ENCODE measurements around the gene TOP2A.

The TOP2A gene

DNA sequence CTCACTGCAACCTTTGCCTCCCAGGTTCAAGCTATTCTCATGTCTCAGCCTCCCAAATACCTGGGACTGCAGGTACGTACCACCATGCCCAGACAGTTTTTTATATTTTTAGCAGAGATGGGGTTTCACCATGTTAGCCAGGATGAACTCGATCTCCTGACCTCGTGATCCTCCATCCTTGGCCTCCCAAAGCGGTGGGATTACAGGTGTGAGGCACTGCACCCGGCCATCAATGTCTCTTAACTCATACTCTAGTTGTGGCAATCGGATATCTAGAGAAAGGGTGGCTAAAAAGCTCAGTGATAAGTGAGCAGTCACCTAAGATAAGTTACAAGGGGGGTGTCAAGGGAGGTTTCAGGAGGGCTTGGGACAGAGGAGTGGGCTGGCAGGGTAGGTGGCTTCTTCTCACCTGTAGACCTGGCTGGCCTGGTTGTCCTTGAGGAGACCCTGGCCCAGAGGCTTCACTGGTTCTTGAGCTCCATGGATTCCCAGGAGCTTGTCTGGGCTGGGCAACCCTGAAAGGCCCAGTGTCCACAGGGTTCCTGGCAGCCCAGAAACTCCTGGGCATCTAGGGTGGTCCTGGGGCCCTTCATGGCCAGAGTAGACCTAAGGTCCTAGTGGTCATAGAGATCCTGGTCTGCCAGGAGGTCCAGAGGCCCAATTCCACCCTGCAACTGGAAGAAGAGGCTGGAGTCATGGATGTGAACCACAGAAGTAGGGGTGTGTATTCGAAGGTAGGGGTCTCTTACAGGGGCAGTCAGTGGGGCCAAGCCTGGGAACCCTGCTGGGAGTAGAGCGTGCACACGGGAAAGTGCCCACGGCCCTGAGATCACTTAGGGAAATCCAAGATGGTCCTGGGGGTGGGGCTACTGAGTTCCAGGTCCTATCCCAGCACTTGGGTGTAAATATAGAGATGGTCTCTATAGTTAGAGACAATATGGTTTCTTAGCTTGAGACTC, 12.9 kb upstream of the TOP2A start:
- H3K4me3 ChIP-seq (ENCODE audit: low read depth, low read length), result no peak overlapping the region
- TF ChIP-seq, protein P1, sequence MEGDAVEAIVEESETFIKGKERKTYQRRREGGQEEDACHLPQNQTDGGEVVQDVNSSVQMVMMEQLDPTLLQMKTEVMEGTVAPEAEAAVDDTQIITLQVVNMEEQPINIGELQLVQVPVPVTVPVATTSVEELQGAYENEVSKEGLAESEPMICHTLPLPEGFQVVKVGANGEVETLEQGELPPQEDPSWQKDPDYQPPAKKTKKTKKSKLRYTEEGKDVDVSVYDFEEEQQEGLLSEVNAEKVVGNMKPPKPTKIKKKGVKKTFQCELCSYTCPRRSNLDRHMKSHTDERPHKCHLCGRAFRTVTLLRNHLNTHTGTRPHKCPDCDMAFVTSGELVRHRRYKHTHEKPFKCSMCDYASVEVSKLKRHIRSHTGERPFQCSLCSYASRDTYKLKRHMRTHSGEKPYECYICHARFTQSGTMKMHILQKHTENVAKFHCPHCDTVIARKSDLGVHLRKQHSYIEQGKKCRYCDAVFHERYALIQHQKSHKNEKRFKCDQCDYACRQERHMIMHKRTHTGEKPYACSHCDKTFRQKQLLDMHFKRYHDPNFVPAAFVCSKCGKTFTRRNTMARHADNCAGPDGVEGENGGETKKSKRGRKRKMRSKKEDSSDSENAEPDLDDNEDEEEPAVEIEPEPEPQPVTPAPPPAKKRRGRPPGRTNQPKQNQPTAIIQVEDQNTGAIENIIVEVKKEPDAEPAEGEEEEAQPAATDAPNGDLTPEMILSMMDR (IDR thresholded peaks at IDR 0.05; ENCODE audit: low read depth, low read length, missing control alignments), result no peak
- DNase-seq, result no peak
- no peaks in the 10 kb centered on the region for H3K27me3 ChIP-seq (replicated peaks)
- no peak overlapping the region for H3K27ac ChIP-seq
- H3K36me3 ChIP-seq (replicated peaks), result no peaks in the 10 kb centered on the region
- in situ Hi-C loops (cut with HindIII; ENCODE audit: low pct_ligation_motif_present, low sequenced_read_pairs), result no loop called here

DNA sequence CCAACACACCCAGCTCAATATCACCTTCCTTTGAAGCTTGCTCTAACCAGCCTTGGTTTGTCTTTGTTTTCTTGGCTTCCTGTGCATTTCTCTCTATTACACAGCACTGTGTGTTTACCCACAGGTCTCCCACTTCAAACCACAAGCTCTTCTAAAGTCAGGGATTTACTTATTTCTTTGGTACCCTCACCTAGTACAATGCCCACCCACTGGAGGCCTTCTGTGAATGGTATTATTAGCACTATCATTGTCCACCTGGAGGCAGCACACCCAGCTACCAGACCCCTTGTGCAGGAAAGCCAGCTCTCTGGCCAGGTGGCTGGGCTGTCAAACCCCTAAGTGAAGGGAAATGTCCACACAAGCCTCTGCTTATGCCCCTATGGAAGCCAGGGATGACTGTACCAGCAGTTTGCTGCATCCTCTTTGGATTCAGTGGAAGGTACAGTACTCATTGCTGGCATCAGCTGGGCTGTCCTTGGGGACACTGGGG, 9.4 kb upstream of the TOP2A start:
- in situ Hi-C loops (cut with HindIII; ENCODE audit: low pct_ligation_motif_present, low sequenced_read_pairs), result no loop called here
- no peaks in the 10 kb centered on the region for H3K27me3 ChIP-seq (replicated peaks)
- H3K27ac ChIP-seq, result no peak overlapping the region
- no peaks in the 10 kb centered on the region for H3K36me3 ChIP-seq (replicated peaks)
- DNase-seq, result no peak
- H3K4me3 ChIP-seq (ENCODE audit: low read depth, low read length), result no peak overlapping the region
- TF ChIP-seq, protein P1 (IDR thresholded peaks at IDR 0.05; ENCODE audit: low read depth, low read length, missing control alignments), result no peak

DNA sequence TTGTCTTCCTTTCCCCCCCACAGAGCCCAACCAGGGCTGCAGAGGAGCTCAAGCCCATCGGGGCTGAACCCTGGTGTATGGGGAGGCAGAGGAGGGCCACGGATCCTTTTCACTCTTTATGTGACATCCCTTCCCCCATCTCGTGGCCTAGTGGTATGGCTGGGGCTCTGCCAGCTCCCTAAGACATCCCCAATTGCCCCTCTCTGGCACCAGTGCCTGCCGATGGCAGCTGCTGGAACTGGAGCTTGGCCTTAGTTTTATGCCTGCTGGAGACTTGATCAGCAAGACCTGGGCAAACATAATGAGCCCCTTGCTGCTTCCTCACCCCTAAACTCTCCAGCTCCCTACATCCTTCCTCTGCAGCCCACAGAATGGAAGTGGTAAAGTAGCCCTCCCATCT, 8.0 kb upstream of the TOP2A start:
- Histone ChIP-seq H3K36me3 (replicated peaks) (no peaks in the 10 kb centered on the region), H3K27me3 (replicated peaks) (no peaks in the 10 kb centered on the region), H3K4me3 (ENCODE audit: low read depth, low read length) (no peak overlapping the region), H3K27ac (no peak overlapping the region)
- TF ChIP-seq, protein P1 (IDR thresholded peaks at IDR 0.05; ENCODE audit: low read depth, low read length, missing control alignments), result no peak
- in situ Hi-C loops (cut with HindIII; ENCODE audit: low pct_ligation_motif_present, low sequenced_read_pairs), result no loop called here
- DNase-seq, result no peak

DNA sequence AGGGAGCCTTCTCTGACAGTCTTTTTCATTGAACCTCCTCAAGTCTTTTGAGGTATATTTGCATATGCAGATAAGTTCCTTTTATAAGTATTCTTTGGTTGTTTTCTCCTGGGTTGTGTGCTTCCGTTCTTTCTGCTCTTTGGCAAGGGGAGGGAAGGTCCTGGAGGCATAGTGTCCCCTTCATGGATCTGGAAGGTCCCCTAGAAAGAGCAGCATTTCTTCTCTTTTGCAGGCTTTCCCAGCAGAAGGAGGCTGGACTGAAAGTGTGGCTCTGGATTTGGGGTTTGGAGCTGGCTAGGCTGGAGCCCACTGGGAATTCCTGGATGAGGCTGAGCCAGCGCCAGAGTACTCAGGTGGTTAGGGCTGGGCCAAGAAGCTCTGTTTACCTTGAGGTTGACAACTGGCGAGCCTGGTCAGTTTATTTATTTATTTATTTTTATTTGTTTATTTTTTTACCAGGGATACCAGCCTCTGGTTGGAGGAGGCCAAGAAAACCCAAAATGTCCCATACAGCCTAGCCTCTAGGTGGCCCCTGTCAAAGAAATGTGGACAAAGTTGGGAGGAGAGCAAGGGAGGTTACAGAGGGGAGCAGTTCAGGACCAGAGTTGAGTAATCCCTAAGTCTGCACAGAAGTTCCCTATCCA, 5.4 kb upstream of the TOP2A start:
- no peak for DNase-seq
- in situ Hi-C loops (cut with HindIII; ENCODE audit: low pct_ligation_motif_present, low sequenced_read_pairs), result loop anchor here (25.0 kb wide), 1 partner anchor 114 kb away; no protein-coding TSS in a partner anchor
- H3K36me3 ChIP-seq (replicated peaks), result no peaks in the 10 kb centered on the region
- no peaks in the 10 kb centered on the region for H3K27me3 ChIP-seq (replicated peaks)
- H3K27ac ChIP-seq, result no peak overlapping the region
- TF ChIP-seq, protein P1 (IDR thresholded peaks at IDR 0.05; ENCODE audit: low read depth, low read length, missing control alignments), result peak; percentile 35
- H3K4me3 ChIP-seq (ENCODE audit: low read depth, low read length), result no peak overlapping the region

DNA sequence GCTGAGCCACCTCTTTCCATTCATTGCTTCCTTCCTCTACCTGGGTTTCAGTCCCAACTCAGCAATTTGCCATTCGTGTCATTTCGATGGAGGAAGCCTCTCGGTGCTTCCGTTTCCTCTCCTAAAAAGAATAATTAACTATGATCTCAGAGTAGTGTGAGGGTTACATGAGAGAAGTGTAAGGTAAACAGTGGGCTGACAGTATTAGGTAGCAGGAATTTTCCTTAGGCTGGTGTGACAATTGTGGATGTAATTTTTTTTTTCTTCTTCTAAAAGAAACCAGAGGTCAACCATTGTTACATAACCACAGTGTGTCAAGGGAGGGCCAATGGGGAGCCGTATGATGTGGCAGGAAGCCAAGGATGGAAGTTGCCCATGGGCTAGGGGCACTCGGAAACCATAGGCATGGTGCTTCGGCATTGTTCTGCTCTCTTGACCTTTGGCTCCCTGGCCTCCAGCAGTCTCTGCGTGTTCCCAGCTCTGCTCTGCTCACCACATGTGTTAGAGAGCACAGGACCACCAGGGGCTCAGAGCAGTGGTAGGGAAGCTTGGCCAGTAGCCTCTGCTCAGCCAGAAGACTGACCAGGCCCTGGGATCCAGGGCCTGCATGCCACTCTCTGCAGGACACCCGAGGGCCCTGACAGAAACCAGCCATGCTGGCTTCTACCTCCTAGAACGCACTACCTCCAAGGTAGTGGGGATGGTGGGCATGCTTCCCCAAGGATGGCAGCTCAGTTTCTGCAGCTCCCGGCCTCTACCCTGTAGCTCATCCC, 2.0 kb upstream of the TOP2A start:
- TF ChIP-seq, protein P1 (IDR thresholded peaks at IDR 0.05; ENCODE audit: low read depth, low read length, missing control alignments), result no peak
- H3K36me3 ChIP-seq (replicated peaks), result no peaks in the 10 kb centered on the region
- H3K27me3 ChIP-seq (replicated peaks), result no peaks in the 10 kb centered on the region
- no peak for DNase-seq
- in situ Hi-C loops (cut with HindIII; ENCODE audit: low pct_ligation_motif_present, low sequenced_read_pairs), result loop anchor here (25.0 kb wide), 1 partner anchor 118 kb away; no protein-coding TSS in a partner anchor
- H3K4me3 ChIP-seq (ENCODE audit: low read depth, low read length), result no peak overlapping the region
- H3K27ac ChIP-seq, result no peak overlapping the region
